SK-N-DZ (cell line): ENCODE results near the gene FASN.

Source experiments
- DNase-seq: peaks from one replicate; pipeline ENCODE4 v3.0.0-alpha.2; 2015; ENCODE audit warnings: low spot score

Gene FASN

DNA sequence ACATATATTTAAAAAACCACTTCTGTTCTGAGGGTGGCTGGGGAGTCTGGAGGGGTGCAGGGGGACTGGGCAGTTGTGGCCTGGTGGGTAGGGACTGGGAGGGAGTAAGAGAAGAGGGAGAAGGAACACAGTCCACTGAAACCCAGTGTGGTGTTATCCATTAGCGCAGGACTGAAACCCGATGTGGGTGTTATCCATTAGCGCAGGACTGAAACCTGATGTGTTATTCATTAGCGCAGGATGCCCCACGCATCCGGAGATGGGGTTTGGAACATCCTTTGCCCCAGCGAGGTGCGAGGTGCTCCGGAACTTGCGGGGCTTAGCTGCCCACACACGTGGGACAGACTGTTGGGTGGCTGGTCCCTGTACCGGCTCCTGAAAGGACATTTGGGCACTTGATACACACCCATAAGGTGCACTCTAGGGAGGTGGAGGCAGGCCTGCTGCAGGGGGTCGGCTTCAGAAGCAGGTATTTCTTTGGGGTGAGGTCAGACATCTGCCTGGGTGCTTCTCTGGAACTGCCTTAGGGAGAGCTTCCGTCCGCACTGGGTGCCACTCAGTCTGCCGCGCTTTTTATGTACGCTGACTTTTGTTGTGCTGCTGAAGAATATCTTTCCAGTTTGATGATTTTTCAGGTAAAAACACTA, 20.3 kb upstream of the FASN start:
- no peak for DNase-seq

DNA sequence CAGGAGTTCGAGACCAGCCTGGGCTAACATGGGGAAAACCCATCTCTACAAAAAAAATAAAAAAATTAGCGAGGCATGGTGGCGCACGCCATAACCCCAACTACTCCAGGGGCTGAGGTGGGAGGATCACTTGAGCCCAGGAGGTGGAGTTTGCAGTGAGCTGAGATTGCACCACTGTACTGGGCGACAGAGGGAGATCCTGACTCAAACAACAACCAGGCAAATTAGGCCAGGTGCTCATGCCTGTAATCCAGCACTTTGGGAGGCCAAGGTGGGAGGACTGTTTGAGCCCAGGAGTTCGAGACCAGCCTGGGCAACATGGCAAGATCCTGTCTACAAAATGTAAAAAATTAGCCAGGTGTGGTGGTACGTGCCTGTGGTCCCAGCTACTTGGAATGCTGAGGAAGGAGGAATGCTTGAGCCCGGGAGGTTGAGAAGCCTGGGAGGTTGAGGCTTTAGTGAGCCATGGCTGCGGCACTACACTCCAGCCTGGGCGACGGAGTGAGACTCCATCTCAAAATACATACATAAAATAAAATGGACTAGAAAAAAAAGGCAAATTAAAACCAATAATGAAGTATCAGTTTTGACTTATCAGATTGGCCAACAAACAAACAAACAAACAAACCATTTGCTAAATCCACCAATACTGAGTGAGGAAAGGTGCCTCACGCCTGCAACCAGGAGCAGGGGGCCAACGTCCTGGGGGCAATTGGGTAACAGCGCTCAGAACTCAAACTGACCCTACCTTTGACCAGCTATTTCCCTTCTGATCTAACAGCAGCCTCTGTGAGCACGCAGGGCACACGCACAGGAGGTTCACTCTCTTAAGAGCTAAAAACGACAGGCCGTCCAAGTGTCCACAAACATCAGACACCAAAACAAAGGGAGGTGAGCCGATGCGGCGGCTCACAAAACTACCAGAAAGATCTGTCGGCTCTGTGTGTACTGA, 19.4 kb upstream of the FASN start:
- no peak for DNase-seq

DNA sequence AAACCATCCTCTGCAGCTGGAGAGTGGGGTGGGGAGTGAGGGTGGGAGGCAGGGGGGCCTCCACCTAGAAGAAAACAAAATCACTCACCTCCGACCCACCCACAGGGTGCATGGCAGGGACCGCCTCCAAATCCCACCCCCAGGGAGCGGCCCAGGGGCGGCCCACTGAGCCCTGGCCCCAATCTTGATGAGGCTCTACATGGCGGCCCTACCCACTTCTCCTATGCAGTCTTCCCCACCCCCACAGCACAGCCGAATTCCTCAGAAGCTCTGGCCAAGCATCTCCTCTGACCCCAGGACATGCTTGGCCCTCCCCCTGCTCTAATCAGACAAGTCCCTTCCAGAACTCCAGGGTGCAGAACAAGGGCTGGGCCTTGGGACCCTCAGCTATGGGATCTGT, 18.2 kb upstream of the FASN start:
- DNase-seq, result no peak

DNA sequence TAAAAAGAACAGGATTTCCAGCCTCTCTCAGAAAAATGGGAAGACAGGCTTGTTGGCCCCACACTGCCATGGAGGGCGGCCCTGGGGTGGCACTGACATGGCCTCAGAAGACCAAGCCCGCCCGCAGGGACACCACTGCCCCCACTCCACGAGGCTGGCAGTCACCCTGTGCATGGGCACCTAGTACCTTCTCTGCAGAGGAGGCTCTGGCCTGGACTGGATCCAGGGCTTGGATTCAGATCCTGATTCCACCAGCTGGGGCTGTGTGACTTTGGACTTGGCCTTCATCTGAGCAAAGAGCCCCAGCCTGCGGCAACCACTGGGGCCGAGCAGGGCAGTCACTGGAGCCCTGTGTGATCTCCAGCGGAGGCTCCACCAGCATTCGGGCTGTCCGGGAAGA, 16.8 kb upstream of the FASN start:
- no peak for DNase-seq

DNA sequence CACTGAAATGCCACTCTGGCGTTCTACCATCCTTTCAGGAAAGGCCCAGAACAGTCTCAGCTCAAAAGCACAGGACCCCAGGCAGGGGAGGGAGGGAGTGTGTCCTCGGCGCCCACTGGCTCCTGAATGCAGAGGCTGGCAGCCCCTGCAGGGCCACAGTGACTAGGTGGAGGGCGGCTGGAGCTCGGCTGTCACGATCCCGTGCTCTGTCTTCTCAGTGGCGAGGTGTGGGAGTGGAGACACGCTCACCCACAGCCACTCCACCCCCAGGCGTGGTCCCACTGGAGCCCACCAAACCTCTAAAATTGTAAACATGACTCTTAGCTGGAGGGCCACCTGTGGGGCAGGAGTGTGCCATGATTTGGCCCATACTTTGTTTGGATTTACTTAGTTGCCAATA, 16.4 kb upstream of the FASN start:
- no peak for DNase-seq

DNA sequence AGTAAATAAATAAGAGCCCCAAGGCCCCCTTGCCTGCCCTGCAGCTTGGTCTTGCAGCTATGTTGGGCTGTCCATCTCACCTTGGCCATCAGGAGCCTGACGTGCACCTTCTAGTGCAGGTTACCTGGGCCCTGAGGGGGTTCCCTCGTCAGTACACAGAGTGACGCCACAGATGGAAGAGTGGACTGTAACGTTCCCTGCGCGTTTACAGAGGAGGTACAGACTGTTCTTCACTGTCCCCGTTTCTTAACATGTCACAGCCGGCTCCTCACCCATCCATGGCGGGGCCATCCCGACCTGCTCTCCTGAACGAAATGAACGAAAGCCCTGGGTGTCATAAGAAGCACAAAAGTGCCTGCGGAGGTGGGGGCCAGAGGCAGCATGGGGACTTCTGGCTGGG, 15.9 kb upstream of the FASN start:
- no peak for DNase-seq

DNA sequence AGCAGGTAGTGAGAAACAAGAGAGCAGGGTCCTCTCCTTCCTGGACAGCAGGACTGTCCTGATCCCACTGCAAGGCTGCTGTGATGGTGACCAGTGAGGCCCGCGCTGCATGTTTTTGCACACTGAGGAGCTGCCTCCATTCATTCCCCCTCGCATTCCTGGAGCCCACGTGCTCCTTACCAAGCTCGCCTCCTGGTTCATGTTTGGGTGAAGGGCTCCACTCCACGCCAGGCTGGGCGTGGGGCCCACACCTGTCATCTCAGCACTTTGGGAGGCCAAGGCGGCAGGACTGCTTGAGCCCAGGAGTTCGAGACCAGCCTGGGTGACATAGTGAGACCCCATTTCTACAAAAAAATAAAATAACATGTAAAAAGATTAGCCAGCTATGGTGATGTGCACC, 15.4 kb upstream of the FASN start:
- DNase-seq, result no peak

DNA sequence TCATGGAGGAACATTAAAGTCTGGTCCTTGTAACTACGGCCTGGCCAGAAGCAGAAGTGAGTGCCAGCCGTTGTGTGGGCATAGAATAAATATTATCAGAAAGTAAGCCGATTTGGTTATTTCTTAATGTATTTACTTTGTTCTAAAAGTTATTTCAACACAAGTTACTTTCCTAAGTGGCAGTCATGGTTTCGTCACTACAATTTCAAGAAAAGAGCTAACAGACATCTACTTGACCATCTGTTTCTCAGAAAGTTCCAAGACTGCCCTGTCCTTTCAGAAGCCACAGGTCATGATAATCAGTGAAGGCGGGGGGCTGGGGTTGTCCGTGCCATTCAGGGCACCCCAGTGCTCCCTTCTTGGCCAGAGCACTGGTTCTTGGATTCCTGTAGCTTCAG, 14.9 kb upstream of the FASN start:
- DNase-seq, result no peak

DNA sequence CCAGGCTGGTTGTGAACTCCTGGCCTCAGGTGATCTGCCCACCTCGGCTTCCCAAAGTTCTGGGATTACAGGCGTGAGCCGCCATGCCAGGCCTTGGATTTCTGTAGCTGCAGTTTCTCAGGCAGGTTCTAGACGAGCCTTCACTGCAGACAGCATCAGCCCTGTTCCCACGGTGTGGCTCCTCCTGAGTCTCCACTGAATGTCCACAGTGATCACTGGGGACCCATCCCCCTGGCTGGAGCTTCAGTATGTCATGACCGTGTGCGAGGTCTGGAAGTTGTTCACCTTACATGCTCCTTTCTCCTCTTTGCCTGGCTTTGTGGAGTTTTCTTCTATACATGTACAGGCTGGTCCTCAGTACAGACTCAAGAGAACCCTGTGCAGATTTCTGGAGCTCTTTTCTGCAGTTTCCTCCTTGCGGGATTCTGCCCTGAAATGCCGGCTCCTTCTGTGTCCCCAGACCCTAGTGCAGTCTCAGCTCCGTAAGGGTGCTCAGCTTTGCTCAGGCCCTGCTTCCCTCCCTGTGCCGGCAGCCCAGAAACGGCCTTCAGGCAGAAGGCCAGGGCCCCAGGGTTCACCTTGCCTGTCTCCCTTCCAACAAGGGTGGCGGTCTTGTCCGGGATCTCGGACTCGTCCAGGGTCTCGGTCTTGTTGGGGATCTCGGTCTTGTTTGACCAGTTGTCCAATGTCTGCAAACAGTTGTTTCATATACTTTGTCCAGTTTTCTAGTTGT, 14.3 kb upstream of the FASN start:
- DNase-seq, result no peak

DNA sequence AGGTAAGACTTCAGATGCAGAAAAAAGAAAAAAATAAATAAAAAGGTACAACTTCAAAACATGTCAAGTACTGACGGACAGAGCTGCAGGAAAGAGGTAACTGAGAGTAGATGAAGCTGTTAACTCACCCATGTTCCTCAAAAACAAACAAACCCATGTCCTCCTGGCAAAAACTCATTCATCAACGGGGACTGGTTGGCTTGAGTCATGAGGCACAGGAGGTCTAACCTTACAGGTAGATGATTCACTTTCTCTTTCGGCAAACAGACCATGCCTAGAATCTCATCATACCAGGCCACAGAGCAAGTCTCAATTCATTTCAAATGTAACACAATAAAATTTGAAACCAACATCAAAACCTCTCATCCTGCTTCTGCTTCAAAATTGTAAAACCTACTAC, 12.3 kb upstream of the FASN start:
- no peak for DNase-seq

DNA sequence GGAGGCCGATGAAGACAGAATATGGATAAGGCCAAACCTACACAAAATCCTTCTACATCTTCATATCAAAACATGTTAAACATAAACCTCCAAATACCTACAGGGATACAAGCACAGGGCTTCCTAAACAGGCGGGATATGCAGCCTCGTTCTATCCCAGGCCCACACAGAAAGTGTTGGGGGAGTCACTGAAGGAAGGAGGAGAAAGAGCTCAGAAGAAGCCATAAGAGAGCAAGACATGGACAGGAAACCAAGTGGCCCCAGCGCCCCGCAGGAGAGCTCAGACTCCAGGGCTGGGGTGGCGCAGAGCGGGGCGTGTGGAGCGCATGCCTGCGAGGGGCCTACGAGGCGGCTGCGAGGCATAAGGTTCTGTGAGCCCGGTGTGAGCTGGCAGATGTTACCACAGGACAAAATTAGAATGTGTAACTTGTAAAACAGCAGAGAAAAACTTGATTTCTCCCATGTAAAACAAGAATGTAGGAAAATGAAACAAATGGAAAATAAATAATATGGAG, 11.0 kb upstream of the FASN start:
- no peak for DNase-seq

DNA sequence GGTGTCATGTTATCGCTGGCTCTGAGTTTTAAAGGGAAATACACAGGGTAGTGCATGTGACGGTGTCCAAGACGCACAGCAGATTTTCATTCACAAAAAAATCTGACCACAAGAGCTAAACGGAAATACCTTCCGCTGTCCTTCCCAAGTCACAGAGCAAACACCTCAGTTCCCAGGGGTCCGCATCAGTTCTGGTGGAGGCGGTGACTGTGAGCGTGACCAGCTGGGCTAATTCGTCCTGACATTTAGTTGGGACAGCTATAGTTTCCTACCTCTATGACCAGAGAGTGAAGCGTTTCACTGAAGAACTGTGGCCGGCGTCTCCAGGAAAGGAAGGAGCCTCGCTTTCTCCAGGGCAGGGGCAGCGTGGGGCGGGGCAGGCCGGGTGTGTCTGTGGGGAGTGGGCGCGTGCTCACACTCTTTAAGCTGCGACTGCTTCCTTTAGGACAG, 10.5 kb upstream of the FASN start:
- no peak for DNase-seq

DNA sequence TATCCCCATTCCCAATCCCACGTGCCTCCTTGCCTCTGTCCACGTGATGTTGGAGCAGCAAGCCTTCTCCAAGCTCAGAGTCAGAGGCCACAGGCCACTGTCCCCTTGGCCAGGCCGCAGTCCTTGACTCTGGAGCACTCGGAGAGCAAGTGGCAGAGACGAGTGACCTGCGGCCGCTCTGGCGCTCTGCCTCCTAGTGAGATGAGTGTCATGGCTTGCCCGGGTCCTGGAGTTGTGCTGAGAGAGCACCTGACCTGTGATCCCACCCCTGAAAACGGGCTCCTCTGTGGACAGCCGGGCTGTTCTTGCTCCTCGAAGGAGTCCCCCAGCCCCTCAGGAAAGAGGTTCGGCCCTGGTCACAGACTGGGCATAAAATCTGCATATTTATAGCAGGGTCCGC, 10.0 kb upstream of the FASN start:
- DNase-seq, result no peak

DNA sequence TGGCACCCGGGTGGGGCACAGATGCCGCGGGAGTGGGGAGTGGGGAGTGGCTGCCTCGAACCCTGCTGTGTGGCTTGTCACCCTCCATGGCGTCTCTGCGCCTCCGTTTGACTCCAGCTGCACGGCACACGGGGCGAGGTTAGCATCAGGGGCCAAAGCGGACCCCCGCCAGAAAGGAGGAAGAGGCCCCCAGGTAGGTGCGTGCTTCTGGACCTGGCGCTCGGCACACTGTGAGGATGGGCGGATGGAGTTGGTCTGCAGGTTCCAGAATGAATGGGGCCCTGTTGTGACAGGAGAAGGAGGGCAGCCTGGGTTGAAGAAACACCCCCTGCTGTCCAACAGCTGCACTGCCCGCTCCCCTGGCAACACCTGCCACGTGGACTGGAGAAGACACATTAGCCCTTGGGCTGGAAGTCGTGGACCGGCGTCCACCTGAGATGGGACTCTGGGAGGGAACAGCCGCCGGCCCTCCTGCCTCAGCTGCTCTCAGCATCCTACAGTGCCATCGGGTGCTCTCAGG, 9.4 kb upstream of the FASN start:
- no peak for DNase-seq

DNA sequence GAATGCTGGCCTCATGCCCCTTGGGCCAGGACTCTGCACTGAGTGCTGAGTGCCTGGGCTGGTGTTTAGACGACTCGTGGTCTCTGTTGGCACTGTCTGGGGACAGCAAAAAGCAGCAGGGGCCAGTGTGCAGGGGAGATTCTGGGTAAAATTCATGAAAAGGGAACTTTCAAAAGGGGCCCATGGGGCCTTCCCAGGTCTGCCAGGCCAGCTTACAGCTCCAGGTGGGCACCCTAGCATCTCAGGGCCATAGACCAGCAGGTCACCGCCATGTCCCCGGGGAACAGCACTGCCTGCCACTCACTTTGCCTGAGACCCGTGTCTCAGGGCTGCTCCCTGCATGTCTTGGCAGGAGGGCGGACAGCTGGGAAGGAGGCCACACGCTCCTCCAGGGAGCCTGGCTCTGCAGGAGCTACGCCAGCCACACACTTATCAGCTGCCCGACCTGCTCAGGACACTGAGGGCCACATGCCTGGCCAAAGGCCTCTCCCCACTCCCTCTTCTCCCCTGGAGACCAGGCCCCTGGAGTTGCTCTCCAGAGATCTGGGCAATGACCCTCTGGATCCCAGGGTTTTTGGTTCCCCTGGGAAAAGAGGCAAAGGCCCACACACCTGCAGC, 8.8 kb upstream of the FASN start:
- DNase-seq, result no peak

DNA sequence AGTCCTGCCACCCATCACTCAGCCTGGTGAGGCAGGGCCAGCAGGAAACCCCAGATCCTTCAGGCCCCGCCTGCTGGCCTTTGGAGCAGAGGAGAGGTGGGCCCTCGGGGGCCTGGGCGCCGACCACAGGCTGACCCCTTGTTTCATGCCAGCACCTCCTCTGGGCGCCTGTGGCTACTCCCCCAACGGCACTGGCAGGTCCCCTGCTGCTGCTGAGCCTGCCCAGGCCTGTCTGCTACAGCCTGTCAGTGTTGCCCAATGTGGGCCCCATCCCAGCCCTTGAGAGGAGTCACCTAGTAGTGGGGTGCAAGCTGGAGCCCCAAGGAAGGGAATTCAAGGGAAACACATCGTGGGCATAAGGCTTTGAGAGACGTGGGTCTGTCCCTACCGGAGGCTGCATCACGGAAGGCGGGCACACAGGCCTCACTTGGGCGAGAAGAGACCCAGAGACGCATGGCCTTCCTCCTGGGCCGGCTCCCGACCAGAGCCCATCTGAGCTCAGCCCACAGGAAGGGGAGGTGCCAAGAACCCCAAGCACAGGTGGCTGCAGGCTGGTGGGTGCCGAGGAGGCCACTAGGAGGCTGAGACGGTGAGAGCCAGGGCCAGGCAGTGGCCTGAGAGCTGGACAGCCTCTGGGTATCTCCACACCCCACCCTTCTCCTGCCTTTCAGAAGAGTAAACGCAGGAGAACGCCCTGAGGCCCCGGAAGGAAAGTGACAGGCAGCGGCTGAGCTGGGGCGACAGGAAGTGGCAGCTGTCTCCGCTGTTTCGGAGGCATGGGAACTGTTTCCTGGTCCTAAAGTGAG, 8.0 kb upstream of the FASN start:
- peak; percentile 85 for DNase-seq

DNA sequence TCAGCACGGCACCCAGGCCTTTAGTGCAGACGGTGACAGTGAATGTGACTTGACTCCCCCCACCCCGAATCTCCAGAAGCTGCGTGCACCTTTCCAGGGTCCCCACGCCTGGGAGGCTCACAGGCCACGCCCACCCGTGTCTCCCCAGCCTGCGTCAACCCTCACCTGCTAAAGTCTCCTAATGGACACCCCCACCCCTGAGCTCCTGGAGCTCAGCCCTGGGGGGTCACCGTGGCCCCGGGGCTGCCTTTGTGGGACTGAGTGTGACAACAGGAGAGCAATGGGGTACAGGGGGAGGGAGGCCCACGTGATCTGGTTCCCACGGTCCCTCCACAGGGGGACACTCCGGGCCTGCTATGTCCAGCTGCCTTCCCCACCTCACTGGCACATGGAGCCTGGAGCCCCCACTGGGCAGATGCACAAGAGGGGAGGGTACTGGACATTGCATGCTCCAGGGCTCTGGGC, 7.4 kb upstream of the FASN start:
- no peak for DNase-seq

DNA sequence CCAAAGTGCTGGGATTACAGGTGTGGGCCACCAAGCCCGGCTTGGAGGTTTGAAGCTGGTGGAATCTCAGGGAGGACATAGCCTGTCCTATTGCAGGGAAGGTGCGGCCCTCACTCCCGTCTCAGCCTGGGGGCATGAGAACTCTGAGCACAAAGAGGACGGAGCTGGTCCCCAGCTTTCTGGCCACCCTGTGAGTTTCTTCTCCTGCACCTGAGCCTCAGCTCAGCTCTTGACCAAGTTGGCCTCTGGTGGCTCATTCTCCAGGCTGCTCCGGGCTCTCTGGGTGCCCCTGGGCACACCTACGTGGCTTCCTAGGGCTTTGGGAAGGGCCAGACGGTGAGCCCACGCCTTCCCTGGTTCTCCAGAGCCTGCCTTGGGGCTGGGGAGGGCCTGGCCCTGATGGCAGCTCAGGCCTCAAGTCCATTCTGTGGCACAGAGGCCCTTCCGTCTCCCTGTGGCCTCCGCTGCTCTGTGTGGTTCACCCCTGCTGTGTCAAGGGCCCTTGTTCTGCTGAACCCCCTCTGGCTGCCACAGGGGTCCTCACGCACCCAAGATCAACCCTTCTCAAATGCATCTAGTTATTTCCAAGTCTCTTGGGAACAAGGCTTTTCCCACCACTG, 6.9 kb upstream of the FASN start:
- no peak for DNase-seq

DNA sequence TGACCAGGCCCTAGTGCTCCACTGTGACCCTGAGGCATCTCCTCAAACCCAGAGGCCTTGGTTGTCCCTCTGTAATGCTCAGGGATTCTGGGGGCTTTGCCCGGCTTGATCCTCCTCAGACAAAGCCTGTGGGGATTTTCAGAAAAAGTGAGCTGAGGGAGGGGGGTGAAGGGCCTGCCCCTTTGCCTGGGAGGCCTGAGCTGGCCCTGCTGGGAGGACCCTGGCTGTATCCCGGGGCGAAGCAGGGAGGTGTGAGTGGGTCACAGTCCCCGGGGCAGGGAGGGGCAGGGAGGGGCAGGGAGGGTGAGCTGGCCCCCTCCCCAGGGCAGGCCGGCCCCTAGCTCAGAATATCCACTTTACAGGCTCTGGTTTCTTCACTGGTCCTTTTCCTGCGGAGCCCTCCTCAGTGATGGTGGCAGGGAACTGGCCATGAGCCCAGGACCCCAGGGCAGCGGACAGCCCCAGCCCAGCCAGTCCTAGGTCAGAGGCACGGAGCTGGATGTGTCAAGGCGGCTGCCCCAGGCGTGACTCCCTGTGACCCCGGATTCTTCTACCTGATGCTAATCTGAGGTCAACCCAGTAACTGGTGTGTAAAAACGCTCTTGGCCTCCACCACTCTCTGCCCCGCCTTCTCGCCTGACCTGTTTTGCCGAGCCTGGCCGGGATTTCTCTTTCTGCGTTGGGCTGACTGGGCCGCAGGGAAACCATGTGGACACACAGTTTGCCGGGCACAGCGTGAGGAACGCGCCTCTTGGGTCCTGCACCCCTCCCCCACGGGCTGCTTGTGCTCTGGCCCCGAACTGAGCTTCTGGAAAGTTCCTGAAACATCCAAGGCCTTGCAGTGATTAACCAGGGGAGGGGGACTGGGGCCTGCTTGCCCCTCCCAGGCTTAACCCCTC, 5.8 kb upstream of the FASN start:
- peak; percentile 70 for DNase-seq
